C4-2B (cell line): ENCODE measurements around the gene ACOXL.

Source experiments
- CTCF ChIP-seq: fragments of 450-650 bp; conservative IDR thresholded peaks from 2 replicates; pipeline ENCODE4 v1.5.1; 2017; ENCODE audit warnings: mild to moderate bottlenecking
- ZFX ChIP-seq: fragments of 450-650 bp; IDR thresholded peaks from 2 replicates; pipeline ENCODE4 v1.6.1; 2017

- TF ChIP-seq CTCF (no peak), ZFX (no peak)
Measured at GRCh38 chr2:111061191-111061590, 328.8 kb downstream of the ACOXL start.
